AG04449 (cell line): ENCODE results near the gene ABHD12.

Experiments used
- CTCF ChIA-PET: fragments of 350-600 bp; formaldehyde crosslinking; extraction: SDS; loops from one replicate; lab custom pipeline; 2021; ENCODE audit warnings: antibody characterized with exemption; lab: Yijun Ruan, JAX
- POLR2A ChIA-PET: fragments of 400-600, 350-600 bp; formaldehyde crosslinking; extraction: SDS; loops from one replicate; lab custom pipeline; 2020; ENCODE audit warnings: antibody characterized with exemption, inconsistent platforms; lab: Yijun Ruan, JAX
- DNase-seq: peaks from one replicate; pipeline ENCODE4 v3.0.0-alpha.2; 2010; ENCODE audit warnings: low read depth, low spot score
- H3K4me3 ChIP-seq: 2 replicates; pipeline ENCODE4 v1.5.1; 2011; ENCODE audit warnings: low read depth, mild to moderate bottlenecking, control low read depth, low read length
- CTCF ChIP-seq: IDR thresholded peaks from one replicate; pipeline ENCODE4 v1.5.1; 2011; ENCODE audit warnings: mild to moderate bottlenecking, moderate library complexity, low read length, control low read depth, inconsistent platforms; ENCODE audit not compliant: insufficient read depth; ENCODE audit errors: missing control alignments

Gene ABHD12

DNA sequence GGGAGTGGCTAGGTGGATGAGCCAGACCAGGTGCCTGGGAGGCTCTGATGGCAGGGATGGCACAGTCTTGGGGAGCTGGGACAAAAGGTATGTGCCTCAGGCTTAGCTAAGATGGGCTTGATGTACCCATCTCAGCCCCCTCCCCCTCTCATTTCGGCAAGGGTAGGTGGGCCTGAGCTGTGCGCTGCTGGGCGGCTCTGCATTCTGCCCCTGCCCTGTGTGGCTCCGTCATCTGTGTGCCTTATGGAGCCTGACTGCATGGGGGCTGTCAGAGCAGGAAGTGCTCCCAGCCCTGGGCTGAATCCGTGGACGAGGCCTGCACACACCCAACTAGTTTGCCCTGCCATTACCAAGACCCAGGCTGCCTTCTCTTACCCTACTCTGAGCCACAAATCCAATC, 88.0 kb downstream of the ABHD12 start:
- POLR2A ChIA-PET: no interaction called here
- H3K4me3 ChIP-seq: no peak overlapping the region
- CTCF ChIA-PET: interaction anchor here (1.0 to 4.8 kb wide), 4 partner anchors 9 to 308 kb away, joined by 3 to 72 read pairs (median 4); no protein-coding TSS in a partner anchor
- TF ChIP-seq CTCF: no peak
- DNase-seq: no peak

DNA sequence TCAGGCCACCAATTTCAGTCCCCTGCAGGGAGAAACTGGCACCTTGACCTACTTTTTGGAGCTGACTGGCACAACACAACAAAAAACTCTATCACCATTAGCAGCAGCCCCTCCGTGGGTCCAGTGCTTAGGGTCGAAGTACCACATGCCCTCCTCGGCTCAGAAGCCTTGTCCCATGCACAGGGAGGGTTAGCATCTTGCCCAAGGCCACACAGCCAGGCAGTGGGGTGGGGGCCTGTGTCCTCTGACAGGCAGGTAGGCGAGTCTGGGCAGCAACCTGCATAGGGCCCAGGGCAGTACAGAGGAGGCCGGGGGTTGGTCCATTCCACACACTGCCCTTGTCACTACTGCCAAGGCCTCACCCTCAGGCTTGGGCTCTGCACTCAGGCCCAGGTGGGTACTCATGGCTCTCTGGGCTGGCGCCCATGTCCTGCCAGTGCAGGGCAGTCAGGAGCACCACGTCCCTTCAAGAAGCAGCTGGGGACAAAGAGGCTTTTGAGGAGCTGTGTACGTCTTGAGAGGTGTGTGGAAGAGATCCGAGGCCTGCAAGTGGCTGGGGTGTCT, 89.2 kb downstream of the ABHD12 start:
- TF ChIP-seq CTCF: no peak
- H3K4me3 ChIP-seq: no peak overlapping the region
- CTCF ChIA-PET: interaction anchor here (0.6 to 4.8 kb wide), 6 partner anchors 8 to 308 kb away, joined by 3 to 72 read pairs (median 4); no protein-coding TSS in a partner anchor
- POLR2A ChIA-PET: no interaction called here
- DNase-seq: no peak

DNA sequence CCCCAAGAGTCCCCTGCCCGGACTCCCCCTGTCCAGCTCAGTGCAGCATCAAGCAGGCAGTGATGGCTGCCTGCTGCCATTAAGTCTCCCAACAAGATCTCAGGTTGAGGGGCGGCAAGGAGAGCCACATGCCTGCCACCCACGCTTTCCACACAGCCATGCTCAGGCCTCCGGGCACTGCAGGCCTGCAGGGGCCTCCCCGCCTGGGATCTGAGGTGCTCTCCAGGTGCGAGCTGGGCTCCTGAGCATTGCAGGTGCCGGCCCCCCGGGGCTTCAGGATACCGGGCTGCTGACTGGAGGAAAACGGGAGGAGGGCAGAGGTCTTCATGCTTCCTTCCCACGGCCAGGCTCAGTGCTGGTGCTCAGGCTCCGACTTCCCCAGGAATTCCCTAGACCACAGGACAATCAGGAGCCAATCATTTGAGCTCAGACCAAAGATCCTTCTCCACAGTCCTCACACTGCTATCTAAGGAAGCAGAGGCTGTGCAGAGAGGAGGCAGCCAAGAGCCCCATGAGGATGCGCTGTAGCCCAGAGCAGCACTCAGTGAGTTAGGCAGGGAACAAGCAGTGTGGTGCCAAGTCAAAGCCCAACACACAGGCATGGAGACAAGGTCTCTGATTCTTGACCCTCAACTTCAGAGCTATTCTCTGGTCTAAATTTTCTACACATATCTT, 90.0 kb downstream of the ABHD12 start:
- TF ChIP-seq CTCF: no peak
- ChIA-PET POLR2A (interaction anchor here (0.8 kb wide), 1 partner anchor 8 kb away, joined by 3 read pairs; no protein-coding TSS in a partner anchor), CTCF (interaction anchor here (0.8 to 4.8 kb wide), 12 partner anchors 9 to 307 kb away, joined by 3 to 72 read pairs (median 4); partner anchors contain the start of gene GINS1)
- no peak for DNase-seq
- no peak overlapping the region for H3K4me3 ChIP-seq

DNA sequence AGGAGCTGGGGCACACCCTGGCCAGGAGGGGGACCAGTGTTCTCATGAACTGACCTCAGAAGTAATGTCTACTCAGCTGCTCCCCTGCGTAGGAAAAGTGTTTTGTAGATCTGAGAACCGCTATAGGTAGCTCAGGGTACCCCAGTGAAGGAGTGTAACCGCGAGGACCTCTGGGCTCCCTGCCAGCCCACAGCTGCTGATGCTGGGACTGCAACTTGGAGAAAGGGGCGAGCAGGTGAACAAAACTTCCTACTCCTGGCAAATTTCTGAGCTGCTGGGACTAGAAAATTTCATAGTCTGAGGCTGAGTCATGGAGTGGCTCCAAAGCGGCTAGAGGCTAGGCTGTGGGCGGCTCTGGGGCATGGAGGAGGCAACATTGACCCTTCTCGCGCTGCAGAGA, 90.8 kb downstream of the ABHD12 start:
- no peak for TF ChIP-seq CTCF
- POLR2A ChIA-PET: interaction anchor here (0.8 to 1.6 kb wide), 3 partner anchors 8 to 52 kb away, joined by 3 to 4 read pairs (median 3); partner anchors contain the start of gene PYGB
- CTCF ChIA-PET: interaction anchor here (0.7 to 4.8 kb wide), 14 partner anchors 10 to 306 kb away, joined by 3 to 72 read pairs (median 4); partner anchors contain the start of gene GINS1
- H3K4me3 ChIP-seq: no peak overlapping the region
- no peak for DNase-seq

- ChIA-PET POLR2A (no interaction called here), CTCF (interaction anchor here (0.7 to 5.0 kb wide), 3 partner anchors 11 to 108 kb away, joined by 3 to 99 read pairs (median 3); no protein-coding TSS in a partner anchor)
- DNase-seq: no peak
- TF ChIP-seq CTCF: no peak
- no peak overlapping the region for H3K4me3 ChIP-seq
Observed at GRCh38 chr20:25297141-25297905, 93.3 kb downstream of the ABHD12 start.
